ENCODE results near the gene ESD. TPM values are rescaled to one million over a fixed set of nuclear protein-coding genes. Genes with fewer than 3 reads are reported as not detected.

Gene ESD, protein sequence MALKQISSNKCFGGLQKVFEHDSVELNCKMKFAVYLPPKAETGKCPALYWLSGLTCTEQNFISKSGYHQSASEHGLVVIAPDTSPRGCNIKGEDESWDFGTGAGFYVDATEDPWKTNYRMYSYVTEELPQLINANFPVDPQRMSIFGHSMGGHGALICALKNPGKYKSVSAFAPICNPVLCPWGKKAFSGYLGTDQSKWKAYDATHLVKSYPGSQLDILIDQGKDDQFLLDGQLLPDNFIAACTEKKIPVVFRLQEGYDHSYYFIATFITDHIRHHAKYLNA
- total RNA-seq, result 160 and 166 TPM in 2 replicates

DNA sequence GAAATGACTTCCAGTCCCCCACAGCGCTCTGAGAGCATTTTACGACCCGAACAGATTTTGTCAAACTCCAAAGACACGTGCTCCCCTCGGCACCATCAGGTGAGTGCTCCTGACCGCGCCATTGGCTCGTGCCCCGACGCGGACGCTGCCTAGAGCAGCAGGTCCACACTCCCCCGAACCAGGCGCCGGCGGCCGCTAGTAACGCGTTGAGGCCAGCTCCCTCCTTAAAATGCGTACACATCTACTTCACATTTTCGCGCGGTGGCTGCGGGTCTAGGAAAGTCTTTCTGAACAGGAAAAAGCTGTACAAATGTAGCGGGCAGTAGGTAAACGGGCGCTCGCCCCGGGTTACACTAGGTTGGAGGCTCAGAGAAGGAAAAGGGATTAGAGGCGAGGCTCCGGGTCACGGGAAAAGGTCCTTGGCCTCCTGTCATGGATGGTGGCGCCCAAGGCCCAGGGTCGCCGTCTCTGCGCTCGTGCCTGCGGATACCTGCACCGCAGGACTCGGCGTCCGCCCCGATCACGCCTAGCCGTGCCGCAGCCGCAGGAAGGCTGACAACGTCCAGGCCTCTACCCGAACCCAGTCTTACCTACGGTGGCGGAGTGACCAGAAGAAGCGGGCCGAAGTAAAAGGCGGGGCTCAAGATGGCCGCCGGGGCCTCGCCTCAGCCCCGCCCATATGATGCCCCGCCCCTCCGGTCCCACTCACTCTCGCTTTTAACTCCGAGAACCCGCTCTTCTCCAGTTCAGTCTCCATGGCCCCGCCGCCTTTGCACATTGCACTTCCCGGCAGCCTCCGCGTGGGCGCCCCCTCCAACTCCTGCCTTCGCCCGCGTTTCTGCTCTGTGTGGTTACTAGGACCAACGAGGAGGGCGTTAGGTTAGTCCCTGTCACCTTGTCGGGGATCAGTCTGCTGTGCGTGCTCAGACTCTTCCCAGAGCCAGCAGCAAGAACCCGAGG, at the start of gene ESD:
TSS of gene ESD (minus strand) at position 647 of the 960 bp plus-strand sequence. CDS start 5,748 bp downstream, outside the sequence.

Other genes with a start within 250 kb of the ESD start
- 5.5 and 7.6 TPM in 2 replicates for gene LRCH1, start 244.0 kb downstream of the ESD start, total RNA-seq
- gene HTR2A, start 99.9 kb upstream of the ESD start, total RNA-seq, result not detected in 2 replicates

All from myometrial cell (primary cell).